OCI-LY3 (cell line): ENCODE results near the gene TOR4A.

Experiments
- CTCF ChIP-seq: fragments of 200-600, 300-600 bp; sonication (generic); IDR thresholded peaks from 2 replicates; pipeline ENCODE4 v1.5.1; 2014; ENCODE audit warnings: antibody characterized with exemption, low read length, low read depth
- EZH2phosphoT487 ChIP-seq: fragments of 200-600 bp; shearing (Covaris generic); IDR thresholded peaks from 2 replicates; pipeline ENCODE4 v1.6.1; 2018; ENCODE audit warnings: antibody characterized with exemption, mixed run types, low read depth

- no peak for TF ChIP-seq CTCF
- TF ChIP-seq EZH2phosphoT487 = no peak
These were observed 22.7 kb upstream of the TOR4A start, which contains the start of gene NELFB for GRCh38 chr9:137254624-137255447.
